ENCODE measurements around the gene MCM9.
A peak's percentile ranks its signal among the peaks of the same experiment; 100 is the strongest.

Gene MCM9

DNA sequence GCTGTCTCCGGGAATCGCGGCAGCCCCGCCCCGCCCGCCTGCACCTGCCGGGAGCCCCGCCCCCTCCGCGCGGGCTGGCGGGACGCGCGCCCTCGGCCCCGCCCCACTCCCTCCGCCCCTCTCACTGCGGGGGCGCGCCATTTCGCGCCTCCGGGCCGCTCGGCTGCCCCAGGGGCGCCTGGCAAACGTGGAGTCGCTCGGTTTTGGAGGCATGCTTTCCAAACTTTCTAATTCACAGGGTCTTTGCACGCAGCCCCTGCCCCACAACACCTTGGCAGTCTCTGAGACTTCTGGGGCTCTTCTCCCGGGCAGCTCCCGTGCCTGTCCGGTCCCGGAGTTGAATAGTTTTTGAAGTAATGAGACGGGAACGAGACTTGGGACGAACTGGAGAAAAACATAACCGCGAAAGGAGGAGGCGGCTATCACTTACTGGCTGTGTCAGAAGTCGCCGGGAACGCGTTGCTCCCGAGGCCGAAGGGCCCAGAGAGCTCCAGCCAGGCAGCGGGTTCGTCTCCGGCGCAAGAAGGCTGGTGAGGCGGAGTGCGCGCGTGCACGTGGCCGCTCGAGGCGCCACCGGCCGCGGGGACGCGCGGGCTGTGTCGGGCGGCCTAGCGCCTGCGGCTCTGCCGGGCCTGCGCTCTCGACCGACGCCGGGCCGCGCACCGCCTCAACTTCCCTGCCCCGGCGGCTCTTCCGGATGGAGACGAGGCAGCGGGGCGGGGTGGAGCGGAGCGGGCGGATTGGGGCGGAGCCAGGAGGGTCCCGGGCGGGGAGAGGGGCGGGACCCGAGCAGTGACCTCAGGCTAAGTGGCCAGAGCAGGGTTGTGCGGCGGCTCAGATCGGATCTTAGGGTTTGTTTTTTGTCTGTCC, at the start of gene MCM9:
TSS of gene MCM9 (minus strand) at position 699 of the 870 bp plus-strand sequence. CDS start 3,436 bp downstream, outside the sequence.
- peak; percentile 74 for DNase-seq (ENCODE audit: low read depth, low spot score)

DNA sequence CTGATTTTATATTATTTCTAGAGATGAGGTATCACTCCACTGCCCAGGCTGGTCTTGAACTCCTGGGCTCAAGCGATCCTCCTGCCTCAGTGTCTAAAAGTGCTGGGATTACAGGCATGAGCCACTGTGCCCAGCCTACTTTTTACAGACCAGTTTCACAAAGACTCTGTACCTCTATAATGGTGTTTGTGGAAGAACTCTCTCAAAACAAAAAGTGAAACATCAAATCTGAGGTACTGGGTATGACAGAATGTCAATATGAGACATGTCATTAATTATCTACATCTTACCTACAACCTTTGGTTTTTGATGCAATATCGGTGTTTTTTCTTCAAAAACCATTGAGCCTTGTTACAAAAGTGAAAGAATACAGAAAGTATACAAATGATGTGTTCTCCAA, 49.4 kb upstream of the MCM9 start:
- no peak for DNase-seq (ENCODE audit: low read depth, low spot score)

DNA sequence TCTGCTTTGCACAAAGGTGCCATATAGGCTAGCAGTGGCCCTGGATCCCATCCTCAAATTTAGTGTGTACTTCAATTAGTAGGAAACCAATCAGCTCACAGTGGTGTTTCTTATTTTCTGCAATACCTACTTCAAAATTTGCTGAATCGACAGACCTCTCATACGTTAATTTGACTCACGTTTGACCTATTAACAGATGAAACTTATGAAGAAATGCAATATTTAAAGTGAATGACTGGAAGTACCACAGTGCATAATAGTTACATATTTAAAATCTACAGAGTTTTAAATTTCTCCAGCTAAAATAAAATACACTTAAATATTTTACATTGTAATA, 47.6 kb upstream of the MCM9 start:
- no peak for DNase-seq (ENCODE audit: low read depth, low spot score)

DNA sequence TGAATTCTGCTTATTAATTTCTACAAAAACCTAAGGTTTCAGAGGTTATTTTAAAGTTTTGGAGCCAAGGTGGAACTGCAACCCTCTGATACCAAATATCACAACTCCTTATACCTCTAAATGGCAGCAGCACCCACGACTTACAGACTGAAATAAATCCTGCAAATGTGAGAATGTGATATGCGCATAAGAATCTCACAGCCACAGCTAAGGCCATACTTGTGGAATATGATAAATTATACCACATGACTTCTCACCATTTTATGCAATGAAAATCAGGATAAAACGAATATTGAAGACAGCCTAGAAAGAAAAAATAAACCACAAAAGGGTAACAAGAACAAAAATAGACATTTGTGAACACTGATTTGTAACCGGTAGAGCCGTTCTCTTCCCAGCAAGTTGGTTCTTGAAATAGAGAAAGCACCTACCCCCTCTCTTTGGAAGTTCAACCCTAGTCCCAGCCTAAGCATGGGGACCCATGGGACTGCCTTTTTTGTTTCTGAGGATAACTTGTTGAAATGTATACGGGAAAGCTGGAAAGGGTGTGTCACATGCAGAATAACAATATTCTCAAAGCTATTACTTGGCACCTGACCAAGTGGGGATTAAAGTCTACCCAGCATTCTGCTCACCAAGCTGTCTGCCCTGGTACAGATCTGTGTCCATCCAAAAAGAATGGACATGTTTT, 47.1 kb upstream of the MCM9 start:
- no peak for DNase-seq (ENCODE audit: low read depth, low spot score)

GRCh38 chr6:118980063-118980462, 45.1 kb upstream of the MCM9 start:
- DNase-seq (ENCODE audit: low read depth, low spot score), result no peak

DNA sequence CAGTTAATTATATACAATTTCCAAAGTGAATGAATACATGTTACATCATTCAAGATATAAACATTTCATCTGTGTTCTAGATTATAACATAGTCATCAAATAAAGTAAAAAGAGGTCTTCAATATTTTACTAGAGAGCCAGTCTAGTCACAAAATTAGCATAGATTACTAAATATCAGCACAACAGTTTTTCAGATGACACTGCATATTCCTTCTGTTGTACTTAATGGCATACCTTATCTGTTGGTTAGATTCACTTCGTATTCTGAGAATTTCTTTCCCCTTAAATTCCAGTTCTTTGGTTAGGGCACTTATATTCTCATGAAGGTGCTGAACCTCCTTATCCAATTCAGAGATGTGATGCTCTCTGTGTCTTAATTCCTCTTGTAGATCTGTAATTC, 39.8 kb upstream of the MCM9 start:
- DNase-seq (ENCODE audit: low read depth, low spot score), result no peak

DNA sequence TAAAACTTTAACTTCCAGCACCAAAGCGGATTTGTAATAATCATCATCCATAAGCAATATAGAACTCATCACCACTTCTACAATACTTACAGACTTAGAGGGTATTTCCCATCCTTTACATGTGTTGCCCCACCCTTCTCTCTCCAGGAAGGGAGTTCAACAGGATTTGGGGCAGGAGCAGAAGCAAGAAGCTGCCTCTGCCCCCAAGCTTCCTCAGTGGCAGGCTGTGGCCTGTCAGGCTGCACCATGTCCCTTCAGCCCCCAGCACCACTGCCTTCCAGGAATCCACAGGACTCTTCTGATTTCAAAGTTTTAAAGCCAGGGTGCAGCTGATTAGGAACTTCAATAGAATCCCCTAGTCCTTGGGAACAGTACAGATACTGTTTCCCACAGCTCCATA, 36.7 kb upstream of the MCM9 start:
- no peak for DNase-seq (ENCODE audit: low read depth, low spot score)

- no peak for DNase-seq (ENCODE audit: low read depth, low spot score)
Measured at GRCh38 chr6:118970866-118971265, 35.9 kb upstream of the MCM9 start.

GRCh38 chr6:118968416-118968815, 33.5 kb upstream of the MCM9 start:
- no peak for DNase-seq (ENCODE audit: low read depth, low spot score)

DNA sequence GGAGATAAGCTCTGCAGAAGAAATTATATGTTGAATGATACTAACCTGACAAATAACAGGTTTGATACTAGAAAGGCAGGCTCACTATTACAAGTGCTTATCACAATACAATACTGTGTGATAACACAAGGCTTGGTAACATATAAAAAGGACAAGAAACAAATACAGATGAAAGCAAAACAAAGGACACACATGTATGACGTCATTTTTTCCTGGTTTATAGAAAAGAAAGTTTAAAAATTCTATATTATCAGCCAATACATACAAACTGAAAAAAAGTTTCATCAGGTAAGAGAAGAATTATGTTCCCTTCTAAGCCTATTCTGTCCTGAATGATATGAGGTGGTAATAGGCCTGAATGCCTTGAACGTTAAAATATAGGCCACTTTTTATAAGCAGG, 32.3 kb upstream of the MCM9 start:
- DNase-seq (ENCODE audit: low read depth, low spot score), result no peak

DNA sequence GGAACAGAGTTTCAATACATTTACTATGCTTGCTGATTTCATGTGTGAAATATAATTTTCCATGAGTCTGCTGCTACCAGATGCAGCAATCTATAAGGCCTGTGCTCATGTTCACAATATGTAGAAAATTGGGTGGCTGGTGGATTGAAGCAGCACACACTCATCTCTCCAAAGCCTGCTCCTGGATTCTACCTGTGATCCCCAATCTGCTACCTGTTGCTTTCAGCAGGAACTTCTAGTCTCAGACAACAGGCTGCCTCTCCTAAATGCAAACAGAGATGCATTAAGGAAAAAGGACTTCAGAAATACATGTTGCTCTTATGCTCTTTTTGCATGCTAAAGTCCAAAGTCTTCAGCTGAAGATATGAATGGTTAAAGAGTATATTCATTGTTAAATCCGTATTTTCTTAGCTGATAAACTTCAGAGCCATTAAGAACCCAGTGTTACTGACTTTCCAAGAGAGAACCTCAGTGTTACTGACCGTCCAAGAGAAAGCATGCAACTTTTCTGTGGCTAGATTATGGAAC, 30.9 kb upstream of the MCM9 start:
- no peak for DNase-seq (ENCODE audit: low read depth, low spot score)

- no peak for DNase-seq (ENCODE audit: low read depth, low spot score)
Measured at GRCh38 chr6:118965371-118965770, 30.4 kb upstream of the MCM9 start.

DNA sequence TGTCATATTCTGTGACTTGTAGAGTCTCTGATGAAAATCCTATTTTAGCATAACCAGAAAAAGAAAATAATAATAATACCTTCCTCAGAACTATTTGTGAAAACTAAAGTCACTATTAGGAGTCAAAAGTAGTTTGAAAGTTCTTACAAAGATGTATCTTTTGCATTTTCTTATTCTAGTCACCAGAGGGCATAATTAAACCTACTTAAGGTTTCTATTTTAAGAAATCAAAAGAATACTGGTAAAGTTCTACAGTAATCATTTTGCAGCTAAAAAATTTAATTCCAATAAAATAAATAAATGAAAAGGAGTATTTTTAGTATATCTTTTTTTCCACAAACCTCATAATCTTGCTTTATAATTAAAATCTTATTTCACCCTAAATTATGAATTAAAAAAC, 28.0 kb upstream of the MCM9 start:
- no peak for DNase-seq (ENCODE audit: low read depth, low spot score)

GRCh38 chr6:118959903-118960302, 24.9 kb upstream of the MCM9 start:
- no peak for DNase-seq (ENCODE audit: low read depth, low spot score)

GRCh38 chr6:118953391-118953790, 18.4 kb upstream of the MCM9 start:
- no peak for DNase-seq (ENCODE audit: low read depth, low spot score)

- DNase-seq (ENCODE audit: low read depth, low spot score), result no peak
Measured at GRCh38 chr6:118952683-118953082, 17.7 kb upstream of the MCM9 start.

DNA sequence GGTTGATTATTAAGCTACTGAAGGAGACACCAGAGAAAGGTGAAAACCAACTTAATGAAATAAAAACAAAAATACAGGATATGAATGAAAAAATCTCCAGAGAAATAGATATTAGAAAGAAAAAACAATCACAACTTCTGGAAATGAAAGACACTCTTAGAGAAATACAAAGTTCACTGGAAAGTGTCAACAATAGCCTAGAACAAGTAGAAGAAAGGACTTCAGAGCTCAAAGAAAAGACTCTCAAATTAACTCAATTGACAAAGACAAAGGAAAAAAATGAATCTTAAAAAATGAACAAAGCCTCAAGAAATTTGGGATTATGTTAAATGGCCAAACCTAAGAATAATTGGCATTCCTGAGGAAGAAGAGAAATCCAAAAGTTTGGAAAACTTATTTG, 10.3 kb upstream of the MCM9 start:
- DNase-seq (ENCODE audit: low read depth, low spot score), result no peak

- no peak for DNase-seq (ENCODE audit: low read depth, low spot score)
Measured at GRCh38 chr6:118940770-118941169, 5.8 kb upstream of the MCM9 start.

DNA sequence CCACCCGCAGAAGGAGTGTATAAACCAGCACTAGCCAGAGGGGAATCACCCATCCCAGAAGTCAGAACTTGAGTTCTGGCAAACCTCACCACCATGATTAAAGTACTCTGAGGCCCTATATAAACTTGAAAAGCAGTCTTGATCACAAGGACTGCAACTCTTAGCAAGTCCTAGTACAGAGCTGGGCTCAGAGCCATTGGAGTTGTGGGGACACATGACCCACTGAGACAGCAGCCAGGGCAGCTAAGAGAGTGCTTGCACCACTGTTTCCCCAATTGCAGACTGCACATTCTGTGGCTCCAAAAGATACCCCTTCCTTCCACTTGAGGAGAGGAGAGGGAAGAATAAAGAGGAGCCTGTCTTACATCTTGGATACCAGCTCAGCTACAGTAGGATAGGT, 4.7 kb upstream of the MCM9 start:
- DNase-seq (ENCODE audit: low read depth, low spot score), result no peak

GRCh38 chr6:118935978-118936703, 1.2 kb upstream of the MCM9 start:
- no peak for DNase-seq (ENCODE audit: low read depth, low spot score)

DNA sequence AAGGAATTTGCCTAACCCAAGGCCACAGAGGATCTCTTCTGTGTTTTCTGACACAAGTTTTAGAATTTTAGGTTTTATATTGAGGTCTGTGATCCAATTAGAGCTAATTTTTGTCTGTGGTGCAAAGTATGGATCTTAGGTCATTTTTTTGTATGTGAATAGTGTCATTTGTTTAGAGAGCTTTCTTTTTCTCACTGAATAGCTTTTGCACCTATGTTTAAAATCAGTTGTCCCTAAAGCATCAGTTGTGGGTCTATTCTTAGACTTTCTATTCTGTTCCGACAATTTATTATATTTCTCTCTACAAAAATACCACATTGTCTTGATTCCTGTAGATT, 341 bp upstream of the MCM9 start:
- no peak for DNase-seq (ENCODE audit: low read depth, low spot score)

DNA sequence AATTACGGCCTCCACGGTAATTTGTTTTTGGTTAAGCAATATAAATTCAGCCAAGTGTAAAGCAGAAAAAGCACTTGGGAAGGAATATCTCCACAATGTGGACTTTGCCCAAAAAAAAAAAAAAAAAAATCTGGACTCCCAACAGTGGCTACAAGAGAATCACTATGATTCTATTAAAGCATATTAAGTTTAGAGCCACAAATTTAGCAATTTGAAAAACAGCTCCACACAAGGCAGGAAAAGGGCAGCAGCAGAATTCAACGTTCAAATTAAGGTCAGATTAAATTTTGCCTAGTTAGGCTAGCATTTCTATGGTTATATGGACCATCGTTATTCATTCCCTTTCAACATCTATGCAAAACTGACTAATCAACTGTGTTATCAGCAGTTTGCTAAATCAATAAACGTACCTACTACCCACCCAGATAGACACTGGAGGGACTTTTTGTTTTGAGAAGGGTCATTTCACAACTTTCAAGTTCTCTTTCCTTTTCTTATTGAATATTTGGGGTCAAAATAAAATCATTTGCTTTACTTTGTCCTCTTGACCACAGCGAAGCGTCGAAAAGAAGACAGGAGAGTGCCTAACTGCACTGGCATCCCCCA, 1.0 kb downstream of the MCM9 start:
- DNase-seq (ENCODE audit: low read depth, low spot score), result no peak
